Stimulated activated CD4-positive, alpha-beta T cell treated with anti-CD3 and anti-CD28 coated beads, Interleukin-4, amount 100 ng/mL, for 48 hours (primary cell): ENCODE data around the gene ANKRD11.

Experiments
- DNase-seq, 2 donors: peaks; one replicate each; pipeline ENCODE4 v3.0.0-alpha.2; 2020; ENCODE audit warnings: low read depth in 2 of 2

ANKRD11 gene

DNA sequence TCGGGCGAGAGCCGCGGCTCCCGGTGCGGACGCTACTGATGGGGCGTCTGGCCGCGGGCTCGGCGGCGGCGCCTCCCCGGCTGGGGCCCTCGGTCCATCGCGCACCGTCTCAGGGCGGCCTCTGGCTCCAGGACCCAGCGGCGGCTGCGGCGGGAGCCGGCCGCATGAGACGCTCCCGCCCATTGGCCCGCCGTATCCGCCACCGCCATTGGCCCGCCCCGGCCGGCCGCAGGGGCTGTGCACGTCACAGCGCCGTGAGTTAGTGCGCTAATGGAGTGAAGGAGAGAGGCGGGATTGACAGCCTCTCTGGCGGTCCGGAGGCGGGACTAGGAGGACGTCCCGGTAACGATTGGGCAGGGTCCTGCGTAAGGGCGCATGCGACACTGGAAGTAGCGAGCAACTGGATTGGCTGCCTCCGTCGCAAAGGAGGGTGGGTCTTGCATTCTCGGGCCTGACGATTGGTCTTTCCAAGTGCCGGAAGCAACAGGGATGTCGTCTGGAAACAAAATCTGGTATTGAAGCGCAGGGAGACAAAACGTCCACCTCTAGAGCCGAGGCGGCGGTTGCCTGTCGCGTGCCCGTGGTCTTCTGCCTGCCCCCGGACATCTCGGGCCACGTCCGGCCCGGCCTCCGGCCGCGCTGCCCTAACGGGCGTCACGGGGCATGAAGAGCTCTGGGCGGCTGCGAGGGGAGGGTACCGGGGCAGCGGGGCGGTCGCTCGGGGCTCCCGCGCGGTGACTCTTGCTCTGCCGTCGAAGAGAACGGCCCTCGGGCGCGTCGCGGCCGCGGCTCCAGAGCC, at the start of gene ANKRD11:
ANKRD11 (minus strand) TSS at position 123 of the 799 bp plus-strand sequence. CDS start 173,542 bp downstream, outside the sequence.
- peak; percentile 93 to 99 for DNase-seq

DNA sequence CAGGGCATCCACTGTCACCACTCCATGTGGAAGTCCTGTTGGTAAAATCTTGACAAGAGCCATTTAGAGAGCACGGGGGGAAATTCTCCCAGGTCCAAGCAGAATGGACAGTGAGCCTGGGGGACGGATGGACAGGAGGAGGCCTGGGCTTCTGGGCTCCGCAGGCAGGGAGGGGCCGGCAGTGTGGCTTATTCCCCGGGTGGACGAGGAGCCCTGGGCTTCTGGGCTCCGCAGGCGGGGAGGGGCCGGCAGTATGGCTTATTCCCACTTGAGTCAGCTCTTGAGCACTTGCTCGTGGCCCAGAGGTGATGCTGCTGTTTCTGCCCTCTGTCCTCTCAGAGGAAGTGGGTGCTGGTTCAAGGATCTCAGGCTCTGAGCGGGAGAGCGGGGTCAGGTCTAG, 47.9 kb upstream of the ANKRD11 start:
- no peak for DNase-seq

- no peak for DNase-seq
Measured at GRCh38 chr16:89537549-89537925, 47.2 kb upstream of the ANKRD11 start.

- DNase-seq: no peak
Measured at GRCh38 chr16:89536886-89537548, 46.7 kb upstream of the ANKRD11 start.

DNA sequence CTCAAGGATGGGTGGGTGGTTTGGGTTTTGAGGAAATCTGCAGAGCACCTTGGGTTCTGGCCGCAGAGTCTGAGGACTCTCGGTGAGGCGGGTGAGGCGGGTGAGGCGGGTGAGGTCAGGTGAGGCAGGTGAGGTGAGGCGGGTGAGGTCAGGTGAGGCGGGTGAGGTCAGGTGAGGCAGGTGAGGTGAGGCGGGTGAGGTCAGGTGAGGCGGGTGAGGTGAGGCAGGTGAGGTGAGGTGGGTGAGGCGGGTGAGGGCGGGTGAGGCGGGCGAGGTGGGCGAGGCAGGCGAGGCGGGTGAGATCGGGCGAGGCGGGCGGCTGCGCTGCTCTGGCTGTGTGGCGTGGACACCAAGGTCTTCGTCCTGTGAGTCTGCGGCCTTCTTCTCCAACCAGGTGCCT, 46.0 kb upstream of the ANKRD11 start:
- no peak for DNase-seq

DNA sequence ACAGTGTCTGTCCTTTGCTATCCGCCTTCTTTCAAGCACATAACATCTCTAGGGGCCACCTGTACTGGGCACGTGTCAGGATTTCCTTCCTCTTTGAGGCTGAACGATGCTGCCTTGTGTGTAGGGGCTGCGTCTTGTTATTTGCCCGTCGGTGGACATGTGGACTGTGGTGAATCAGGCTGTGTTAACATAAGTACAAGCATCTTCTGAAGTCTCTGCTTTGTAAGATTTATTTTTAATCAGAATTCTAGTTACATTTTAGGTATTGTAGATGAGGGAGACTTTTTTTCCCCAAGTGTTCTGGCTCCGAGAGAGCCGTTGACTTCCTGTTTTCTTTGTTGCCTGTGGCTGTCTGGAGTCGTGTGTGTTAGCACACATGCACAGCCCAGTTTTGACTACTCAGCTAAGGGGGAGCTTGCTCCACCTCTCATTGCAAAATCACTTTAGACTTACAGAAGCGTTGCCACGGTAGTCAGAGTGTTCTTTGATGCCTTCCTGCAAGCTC, 43.9 kb upstream of the ANKRD11 start:
- no peak for DNase-seq

DNA sequence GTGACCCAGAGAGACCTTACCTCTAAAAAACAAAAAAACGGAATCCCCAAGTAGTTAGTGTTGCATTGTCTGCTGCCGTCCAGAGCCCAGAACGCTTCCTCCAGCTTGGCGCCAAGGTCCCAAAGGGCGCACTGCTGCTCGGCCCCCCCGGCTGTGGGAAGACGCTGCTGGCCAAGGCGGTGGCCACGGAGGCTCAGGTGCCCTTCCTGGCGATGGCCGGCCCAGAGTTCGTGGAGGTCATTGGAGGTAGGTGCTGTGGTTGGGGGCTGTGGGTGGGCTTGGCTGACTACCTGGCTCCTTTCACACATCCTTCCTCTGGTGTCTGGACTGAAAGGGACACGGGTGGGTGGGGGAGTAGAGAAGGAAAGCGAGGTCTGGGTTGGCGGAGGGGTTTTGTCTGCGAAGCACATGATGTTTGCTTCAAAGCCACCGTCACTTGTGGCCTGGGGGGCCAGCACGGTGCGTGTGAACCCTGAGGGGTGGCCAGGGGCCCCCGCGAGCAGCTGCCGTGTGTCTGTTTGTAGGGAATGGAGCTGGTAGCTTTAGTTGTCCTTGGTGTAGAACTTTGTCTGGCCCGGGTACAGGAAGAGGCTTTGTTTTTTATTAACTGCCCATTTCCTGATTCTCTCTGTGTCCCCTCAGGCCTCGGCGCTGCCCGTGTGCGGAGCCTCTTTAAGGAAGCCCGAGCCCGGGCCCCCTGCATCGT, 41.6 kb upstream of the ANKRD11 start:
- DNase-seq: no peak

DNA sequence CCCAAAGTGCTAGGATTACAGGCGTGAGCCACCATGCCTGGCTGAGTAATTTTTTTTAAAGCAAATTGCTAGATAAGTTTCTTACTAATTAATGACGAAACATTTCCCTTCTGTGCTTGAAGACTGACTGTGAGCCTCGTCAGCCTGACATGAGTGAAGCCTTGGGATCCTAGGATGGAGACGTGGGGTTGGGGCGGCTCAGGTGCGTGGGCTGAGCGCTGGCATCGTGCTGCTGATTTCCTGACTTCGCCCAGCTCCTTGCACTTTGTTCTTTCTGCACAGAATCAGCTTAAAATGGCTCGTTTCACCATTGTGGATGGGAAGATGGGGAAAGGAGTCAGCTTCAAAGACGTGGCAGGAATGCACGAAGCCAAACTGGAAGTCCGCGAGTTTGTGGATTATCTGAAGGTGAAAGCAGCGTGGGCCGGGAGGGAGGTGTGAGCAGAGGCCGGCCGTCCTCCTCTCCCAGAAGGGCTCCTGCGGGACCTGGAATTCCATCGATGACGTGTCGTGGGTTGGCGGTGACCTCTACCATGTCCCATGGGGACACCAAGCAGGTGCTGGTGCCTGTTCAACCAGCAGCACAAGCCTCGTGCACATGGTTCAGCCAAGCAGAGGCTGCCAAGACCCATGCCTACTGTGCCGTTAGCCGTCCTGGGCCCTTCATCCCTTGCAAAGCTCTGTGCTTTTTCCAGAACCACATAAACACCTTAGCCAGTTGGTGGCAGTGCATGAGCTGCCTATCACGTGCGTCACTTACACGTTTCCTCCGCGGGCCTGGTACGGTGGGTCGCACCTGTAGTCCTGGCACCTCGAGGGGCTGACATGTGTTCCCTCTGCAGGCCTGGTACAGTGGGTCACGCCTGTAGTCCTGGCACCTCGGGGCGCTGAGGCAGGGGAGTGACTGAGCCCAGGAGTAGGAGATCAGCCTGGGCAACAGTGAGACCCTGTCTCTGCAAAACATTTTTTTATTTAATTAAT, 40.3 kb upstream of the ANKRD11 start:
- no peak for DNase-seq

DNA sequence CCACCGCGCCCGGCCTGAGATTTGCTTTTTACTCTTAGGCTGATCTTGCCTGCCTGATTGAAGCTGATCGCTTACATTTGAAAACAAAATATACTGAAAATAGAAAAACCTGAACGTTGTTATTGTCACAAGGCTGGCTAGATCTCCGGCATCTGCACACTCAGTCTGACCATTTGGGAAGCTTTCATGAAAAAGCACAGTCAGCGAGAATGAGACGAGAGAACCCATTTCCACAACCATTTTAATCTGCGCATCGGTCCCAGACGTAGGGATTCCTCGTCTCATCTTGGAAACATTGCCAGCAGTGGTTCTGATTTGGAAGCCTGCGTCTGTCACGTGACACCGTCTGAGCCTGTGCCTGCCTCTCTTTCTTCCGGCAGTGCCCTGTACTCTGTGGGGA, 38.7 kb upstream of the ANKRD11 start:
- no peak for DNase-seq

DNA sequence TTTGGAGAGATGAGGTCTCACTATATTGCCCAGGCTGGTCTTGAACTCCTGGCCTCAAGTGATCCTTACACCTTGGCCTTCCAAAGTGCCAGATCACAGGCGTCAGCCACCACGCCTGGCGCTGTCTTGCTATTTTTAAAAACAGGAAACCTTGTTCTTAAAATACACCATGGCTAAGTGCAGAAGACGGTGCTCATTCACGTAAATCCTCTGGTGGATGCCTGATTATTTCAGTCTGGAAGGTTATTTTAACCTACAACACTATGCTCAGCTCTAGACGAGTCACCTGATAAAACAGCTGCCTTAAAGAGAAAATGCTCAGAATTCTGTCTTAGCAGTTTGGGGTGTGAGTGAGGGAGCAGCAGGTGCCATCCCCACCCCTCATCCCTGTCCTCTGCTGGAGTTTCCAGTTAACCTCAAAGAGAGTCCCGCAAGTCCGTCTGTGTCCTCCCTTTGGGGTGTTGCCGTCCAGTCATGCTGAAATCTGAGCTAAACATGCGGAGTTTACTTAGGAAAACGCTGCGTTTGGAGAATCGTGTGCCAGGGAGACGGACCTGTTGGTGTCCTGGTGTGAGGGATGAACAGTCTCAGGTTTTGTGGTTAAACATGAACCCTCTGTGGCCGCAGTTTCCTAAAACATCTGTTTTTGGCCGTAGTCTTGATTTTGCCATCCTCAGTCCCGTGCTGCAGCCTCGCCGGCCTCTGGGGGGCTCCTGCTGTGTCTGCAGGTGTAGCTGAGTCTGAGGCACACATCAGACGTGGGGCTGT, 35.0 kb upstream of the ANKRD11 start:
- DNase-seq: no peak

GRCh38 chr16:89523680-89524344, 33.5 kb upstream of the ANKRD11 start:
- DNase-seq: no peak

DNA sequence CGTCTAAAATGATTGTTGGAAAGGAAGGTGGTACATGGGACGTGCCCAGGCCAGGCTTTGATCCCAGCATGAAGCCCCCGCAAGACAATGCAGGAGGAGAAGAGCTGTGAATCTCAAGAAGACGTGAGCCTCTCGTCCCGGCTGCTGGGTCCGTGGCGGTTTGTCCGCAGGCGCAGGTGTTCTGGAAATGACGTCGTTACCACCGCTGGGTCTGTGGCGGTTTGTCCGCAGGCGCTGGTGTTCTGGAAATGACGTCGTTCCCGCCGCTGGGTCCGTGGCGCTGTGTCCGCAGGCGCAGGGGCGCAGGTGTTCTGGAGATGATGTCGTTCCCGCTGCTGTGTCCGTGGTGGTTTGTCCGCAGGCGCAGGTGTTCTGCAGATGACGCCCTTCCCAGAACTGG, 31.9 kb upstream of the ANKRD11 start:
- no peak for DNase-seq

DNA sequence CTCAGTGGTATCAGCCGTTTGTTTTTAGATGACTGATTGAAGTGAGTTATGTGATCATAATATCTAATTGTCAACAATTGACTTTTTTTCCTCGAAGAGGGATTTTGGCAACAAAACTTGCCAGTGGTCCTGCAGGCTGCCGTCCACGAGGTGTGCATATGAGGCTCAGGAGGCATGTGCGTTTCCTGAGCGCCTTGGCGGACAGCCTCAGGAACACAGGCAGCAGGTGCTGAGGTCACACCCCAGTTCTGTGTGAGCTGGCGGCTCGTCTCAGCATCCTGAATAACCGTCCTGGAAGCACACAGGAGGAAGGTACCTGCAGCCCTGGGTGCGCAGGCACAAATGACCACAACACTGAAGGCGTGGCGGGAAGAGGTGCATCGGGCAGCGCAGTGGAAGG, 29.5 kb upstream of the ANKRD11 start:
- DNase-seq: no peak

DNA sequence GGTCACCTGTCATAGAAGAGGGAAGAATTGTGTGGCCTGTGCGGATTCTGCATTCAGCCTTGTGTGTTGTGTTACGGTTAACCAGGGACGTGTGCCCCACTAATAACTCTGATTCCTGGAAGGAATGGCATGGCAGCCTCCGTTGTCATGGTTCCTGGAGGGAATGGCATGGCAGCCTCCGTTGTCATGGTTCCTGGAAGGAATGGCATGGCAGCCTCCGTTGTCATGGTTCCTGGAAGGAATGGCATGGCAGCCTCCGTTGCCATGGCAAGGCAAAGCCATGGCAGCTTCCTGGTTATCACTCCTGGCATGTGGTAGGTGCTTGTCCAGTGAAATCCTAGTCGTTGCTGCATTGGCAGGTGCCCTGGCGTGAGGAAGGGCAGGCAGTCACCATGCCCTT, 26.8 kb upstream of the ANKRD11 start:
- DNase-seq: no peak

- no peak for DNase-seq
Measured at GRCh38 chr16:89512453-89512852, 22.1 kb upstream of the ANKRD11 start.

- no peak for DNase-seq
Measured at GRCh38 chr16:89511374-89511773, 21.0 kb upstream of the ANKRD11 start.

GRCh38 chr16:89510526-89510925, 20.2 kb upstream of the ANKRD11 start:
- no peak for DNase-seq

DNA sequence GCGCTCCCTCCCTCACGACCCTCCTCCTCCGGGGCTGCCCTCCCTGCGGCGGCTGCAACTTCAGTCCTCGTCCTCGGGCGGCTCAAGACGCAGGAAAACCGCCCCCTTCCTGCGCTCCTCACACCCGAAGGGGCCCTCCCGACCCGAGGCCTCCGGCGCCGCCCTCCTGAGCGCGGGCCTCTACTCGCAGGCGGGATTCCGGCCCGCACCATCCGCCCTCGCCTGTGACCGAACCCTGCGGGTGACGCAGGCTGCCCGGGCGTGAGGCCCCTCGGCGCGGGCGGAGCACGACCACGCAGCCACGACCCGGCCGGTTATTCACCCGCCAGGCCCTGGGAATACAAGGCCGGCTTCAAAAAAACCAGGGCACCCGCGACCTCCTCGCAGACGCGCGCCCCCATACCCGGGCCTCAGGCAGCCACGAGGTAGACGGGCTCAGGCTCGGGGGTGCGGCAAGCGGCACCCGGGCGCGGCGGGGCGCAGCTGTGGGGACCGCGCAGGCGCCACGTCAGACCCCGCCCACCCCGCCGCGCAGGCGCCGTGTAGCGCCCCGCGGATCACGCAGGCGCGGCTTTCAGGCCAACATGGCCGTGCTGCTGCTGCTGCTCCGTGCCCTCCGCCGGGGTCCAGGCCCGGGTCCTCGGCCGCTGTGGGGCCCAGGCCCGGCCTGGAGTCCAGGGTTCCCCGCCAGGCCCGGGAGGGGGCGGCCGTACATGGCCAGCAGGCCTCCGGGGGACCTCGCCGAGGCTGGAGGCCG, 17.7 kb upstream of the ANKRD11 start, which contains the start of gene SPG7:
SPG7 (plus strand) TSS at position 570 of the 757 bp plus-strand sequence; CDS start at position 585, 15 bp downstream.
- DNase-seq: peak; percentile 82 to 84

DNA sequence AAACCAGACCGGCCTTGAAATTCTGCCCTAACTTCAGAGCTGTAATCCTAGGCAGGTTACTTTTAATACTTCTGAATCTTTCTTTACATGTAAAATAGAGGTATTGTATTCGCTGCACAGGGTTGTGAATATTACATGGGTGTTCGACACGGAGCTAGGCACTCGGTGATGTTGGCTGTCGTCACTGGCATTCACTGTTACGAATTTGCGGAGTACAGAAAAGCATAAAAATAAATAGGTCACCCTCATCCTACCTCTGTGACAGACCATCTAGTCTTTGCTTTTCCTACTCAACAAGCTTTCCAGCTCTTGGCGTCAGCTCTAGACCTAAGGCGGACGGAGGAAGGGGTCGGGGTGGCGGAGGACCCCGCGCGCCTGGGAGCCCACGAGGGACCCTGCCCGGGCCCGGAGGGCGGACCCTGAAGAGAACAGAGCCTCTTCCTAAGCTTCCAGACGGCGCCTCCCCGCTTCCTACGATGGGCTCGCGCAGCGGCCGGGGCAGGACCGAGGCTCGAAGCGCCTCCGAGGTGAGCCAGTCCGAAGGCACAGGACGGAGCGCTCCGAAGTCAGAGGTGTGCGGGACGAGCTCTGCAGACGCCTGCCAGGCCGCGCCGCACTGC, 17.0 kb upstream of the ANKRD11 start:
- DNase-seq: no peak
